GM12872 (cell line): ENCODE results near the gene ZNF655.

Experiments used
- CTCF ChIP-seq: IDR thresholded peaks from 3 replicates; pipeline ENCODE4 v1.5.1; 2011; ENCODE audit warnings: low read depth, mild to moderate bottlenecking, low read length, moderate library complexity; ENCODE audit not compliant: insufficient read depth

Gene ZNF655

GRCh38 chr7:99588868-99589267 is 30.4 kb downstream of the ZNF655 start:
- TF ChIP-seq CTCF = no peak

- no peak for TF ChIP-seq CTCF
Measured at GRCh38 chr7:99594948-99595745, 36.7 kb downstream of the ZNF655 start.

- no peak for TF ChIP-seq CTCF
Measured at GRCh38 chr7:99596408-99596955, 38.0 kb downstream of the ZNF655 start.

GRCh38 chr7:99597762-99598501 is 39.5 kb downstream of the ZNF655 start, which contains the start of gene TMEM225B:
Gene TMEM225B, plus strand, starts transcription at chr7:99598267. Its CDS starts 6,122 bp downstream, at chr7:99604389.
- no peak for TF ChIP-seq CTCF

- TF ChIP-seq CTCF = no peak
Measured at GRCh38 chr7:99599836-99600235, 41.4 kb downstream of the ZNF655 start.

GRCh38 chr7:99601656-99602310 is 43.3 kb downstream of the ZNF655 start:
- no peak for TF ChIP-seq CTCF

GRCh38 chr7:99605527-99605926 is 47.1 kb downstream of the ZNF655 start:
- no peak for TF ChIP-seq CTCF
